ENCODE results near the gene ITIH3. TPM values are rescaled to one million over a fixed set of nuclear protein-coding genes. Genes with fewer than 3 reads are reported as not detected.

Gene ITIH3
- total and polyA plus RNA-seq, 7 donors = 0.14 to 2.3 (median 0.65) TPM; not detected in 3

DNA sequence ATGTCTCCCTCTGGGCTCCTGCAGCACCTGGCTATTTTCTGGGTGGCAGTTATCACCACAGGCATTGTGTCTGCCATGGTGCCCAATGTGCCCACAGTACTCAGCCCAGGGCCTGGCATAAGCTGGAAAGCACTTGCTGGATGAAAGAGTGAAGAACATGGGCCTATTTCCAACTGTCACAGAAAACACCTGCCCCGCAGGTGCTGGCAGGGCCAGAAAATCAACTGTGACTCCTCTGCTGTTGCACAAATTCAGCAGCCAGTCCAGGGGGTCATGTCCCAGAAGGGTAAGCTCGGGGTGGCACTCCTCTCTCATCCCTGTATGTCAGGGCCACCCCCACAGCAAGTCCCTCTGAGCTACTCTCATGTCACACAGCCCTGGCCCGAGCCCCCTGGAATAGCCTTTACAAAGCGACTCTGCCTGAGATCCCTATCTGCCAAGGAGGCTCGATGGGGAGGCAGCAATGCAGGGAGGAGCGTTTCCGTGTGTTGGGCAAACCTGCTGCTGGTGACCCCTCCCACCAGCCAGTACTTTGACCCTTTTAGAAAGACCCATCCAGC is 16.9 kb downstream of the ITIH3 start:
- WGBS, 2 donors = 54 to 82% methylated on average over 7 of the region's 7 CpGs
- intact Hi-C loops (cut with DNase I) = no loop called here

GRCh38 chr3:52813810-52814209 is 19.2 kb downstream of the ITIH3 start:
- 92% methylated on average over 8 of the region's 8 CpGs for WGBS, 2 donors
- Histone ChIP-seq H3K4me1 (no peaks in the 10 kb centered on the region), H3K4me3 (no peak overlapping the region), H3K27me3 (no peaks in the 10 kb centered on the region), H3K27ac (no peak overlapping the region), H3K36me3 (no peaks in the 10 kb centered on the region), H3K9me3 (no peaks in the 10 kb centered on the region)
- no peak for TF ChIP-seq POLR2AphosphoS5 (IDR thresholded peaks at IDR 0.05)
- TF ChIP-seq, protein P1, sequence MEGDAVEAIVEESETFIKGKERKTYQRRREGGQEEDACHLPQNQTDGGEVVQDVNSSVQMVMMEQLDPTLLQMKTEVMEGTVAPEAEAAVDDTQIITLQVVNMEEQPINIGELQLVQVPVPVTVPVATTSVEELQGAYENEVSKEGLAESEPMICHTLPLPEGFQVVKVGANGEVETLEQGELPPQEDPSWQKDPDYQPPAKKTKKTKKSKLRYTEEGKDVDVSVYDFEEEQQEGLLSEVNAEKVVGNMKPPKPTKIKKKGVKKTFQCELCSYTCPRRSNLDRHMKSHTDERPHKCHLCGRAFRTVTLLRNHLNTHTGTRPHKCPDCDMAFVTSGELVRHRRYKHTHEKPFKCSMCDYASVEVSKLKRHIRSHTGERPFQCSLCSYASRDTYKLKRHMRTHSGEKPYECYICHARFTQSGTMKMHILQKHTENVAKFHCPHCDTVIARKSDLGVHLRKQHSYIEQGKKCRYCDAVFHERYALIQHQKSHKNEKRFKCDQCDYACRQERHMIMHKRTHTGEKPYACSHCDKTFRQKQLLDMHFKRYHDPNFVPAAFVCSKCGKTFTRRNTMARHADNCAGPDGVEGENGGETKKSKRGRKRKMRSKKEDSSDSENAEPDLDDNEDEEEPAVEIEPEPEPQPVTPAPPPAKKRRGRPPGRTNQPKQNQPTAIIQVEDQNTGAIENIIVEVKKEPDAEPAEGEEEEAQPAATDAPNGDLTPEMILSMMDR (IDR thresholded peaks at IDR 0.05) = no peak
- no peak for TF ChIP-seq EP300 (IDR thresholded peaks at IDR 0.05)
- no peak for TF ChIP-seq POLR2A (IDR thresholded peaks at IDR 0.05)
- DNase-seq = no peak
- intact Hi-C loops (cut with DNase I) = no loop called here

More for the DNA sequence above, 16.9 kb downstream of the ITIH3 start:
- Histone ChIP-seq H3K4me3 (no peak overlapping the region), H3K9me3 (no peaks in the 10 kb centered on the region), H3K36me3 (no peaks in the 10 kb centered on the region), H3K4me1 (no peaks in the 10 kb centered on the region), H3K27ac (no peak overlapping the region), H3K27me3 (no peaks in the 10 kb centered on the region)
- DNase-seq = no peak
- no peak for TF ChIP-seq EP300 (IDR thresholded peaks at IDR 0.05)
- no peak for TF ChIP-seq POLR2AphosphoS5 (IDR thresholded peaks at IDR 0.05)
- TF ChIP-seq, protein P1 (IDR thresholded peaks at IDR 0.05) = no peak
- no peak for TF ChIP-seq POLR2A (IDR thresholded peaks at IDR 0.05)

- Histone ChIP-seq H3K9me3 (no peaks in the 10 kb centered on the region), H3K27me3 (no peaks in the 10 kb centered on the region), H3K27ac (no peak overlapping the region), H3K4me3 (no peak overlapping the region), H3K4me1 (no peaks in the 10 kb centered on the region), H3K36me3 (no peaks in the 10 kb centered on the region)
- DNase-seq = no peak
- intact Hi-C loops (cut with DNase I) = no loop called here
- no peak for TF ChIP-seq POLR2A (IDR thresholded peaks at IDR 0.05)
- TF ChIP-seq, protein P1 (IDR thresholded peaks at IDR 0.05) = no peak
- TF ChIP-seq POLR2AphosphoS5 (IDR thresholded peaks at IDR 0.05) = no peak
- no peak for TF ChIP-seq EP300 (IDR thresholded peaks at IDR 0.05)
- WGBS, 2 donors = 91 to 95% methylated on average over 6 of the region's 6 CpGs
Measured at GRCh38 chr3:52816199-52816598, 21.6 kb downstream of the ITIH3 start.

- H3K9me3 ChIP-seq = no peaks in the 10 kb centered on the region
- 93 to 94% methylated on average over 10 of the region's 10 CpGs for WGBS, 2 donors
- H3K36me3 ChIP-seq = no peaks in the 10 kb centered on the region
- TF ChIP-seq POLR2A (IDR thresholded peaks at IDR 0.05) (no peak), EP300 (IDR thresholded peaks at IDR 0.05) (no peak), POLR2AphosphoS5 (IDR thresholded peaks at IDR 0.05) (no peak)
- TF ChIP-seq, protein P1 (IDR thresholded peaks at IDR 0.05) = no peak
- DNase-seq = no peak
- no peak overlapping the region for H3K27ac ChIP-seq
- intact Hi-C loops (cut with DNase I) = no loop called here
- no peaks in the 10 kb centered on the region for H3K27me3 ChIP-seq
- no peaks in the 10 kb centered on the region for H3K4me1 ChIP-seq
- H3K4me3 ChIP-seq = no peak overlapping the region
Measured at GRCh38 chr3:52816654-52817053, 22.1 kb downstream of the ITIH3 start.

DNA sequence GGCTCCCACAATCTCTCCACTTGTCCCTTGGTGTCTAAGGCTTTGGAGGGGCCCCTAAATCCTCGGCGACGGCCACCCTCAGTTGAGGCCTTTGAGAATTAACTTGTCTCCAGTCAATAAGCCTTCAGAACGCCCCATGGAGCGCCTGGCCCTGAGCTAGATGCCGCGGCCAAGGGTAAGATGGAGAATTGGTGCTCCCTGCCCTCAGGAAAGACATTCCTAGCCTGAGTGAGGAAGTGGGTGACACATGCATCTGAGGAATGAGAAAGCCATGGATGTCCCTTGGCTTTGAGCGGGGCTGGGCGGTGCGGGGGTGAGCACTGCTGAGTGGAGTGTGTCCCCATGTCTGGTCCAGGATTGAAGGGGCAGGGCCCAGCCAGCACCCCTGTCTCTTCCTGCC is 22.6 kb downstream of the ITIH3 start:
- no peaks in the 10 kb centered on the region for H3K4me1 ChIP-seq
- H3K36me3 ChIP-seq = no peaks in the 10 kb centered on the region
- no peak overlapping the region for H3K4me3 ChIP-seq
- H3K9me3 ChIP-seq = no peaks in the 10 kb centered on the region
- no peak overlapping the region for H3K27ac ChIP-seq
- WGBS, 2 donors = 95% methylated on average over 10 of the region's 10 CpGs
- no peaks in the 10 kb centered on the region for H3K27me3 ChIP-seq
- TF ChIP-seq POLR2AphosphoS5 (IDR thresholded peaks at IDR 0.05) (no peak), EP300 (IDR thresholded peaks at IDR 0.05) (no peak), POLR2A (IDR thresholded peaks at IDR 0.05) (no peak)
- TF ChIP-seq, protein P1 (IDR thresholded peaks at IDR 0.05) = no peak
- no peak for DNase-seq
- intact Hi-C loops (cut with DNase I) = no loop called here

All from sigmoid colon (tissue), 7 donors.